NCI-H1417 treated with DMSO at 0.1 percent for 48 hours (cell line): ENCODE data around the gene XXYLT1.
"Not testable (repeated sequence)": the region's sequence is repeated elsewhere in the genome, so short reads cannot be mapped to it uniquely, and the experiment has no call there.

Experiments
- DNase-seq: peaks from one replicate; lab custom pipeline; 2025; lab: John Stamatoyannopoulos, UW

The XXYLT1 gene

GRCh38 chr3:195042743-195043606 lies 228.0 kb downstream of the XXYLT1 start:
- DNase-seq = no peak

- no peak for DNase-seq
These were observed 228.9 kb downstream of the XXYLT1 start for GRCh38 chr3:195041871-195042742.

- no peak for DNase-seq
These were observed 230.0 kb downstream of the XXYLT1 start for GRCh38 chr3:195040773-195041520.

GRCh38 chr3:195040094-195040493 lies 230.9 kb downstream of the XXYLT1 start:
- no peak for DNase-seq

- no peak for DNase-seq
These were observed 231.6 kb downstream of the XXYLT1 start for GRCh38 chr3:195039180-195039843.

GRCh38 chr3:195038161-195038560 lies 232.8 kb downstream of the XXYLT1 start:
- no peak for DNase-seq

GRCh38 chr3:195037586-195037985 lies 233.4 kb downstream of the XXYLT1 start:
- not testable (repeated sequence) for DNase-seq

- no peak for DNase-seq
These were observed 234.0 kb downstream of the XXYLT1 start for GRCh38 chr3:195036974-195037373.

GRCh38 chr3:195036574-195036973 lies 234.4 kb downstream of the XXYLT1 start:
- no peak for DNase-seq

- DNase-seq = no peak
These were observed 234.8 kb downstream of the XXYLT1 start for GRCh38 chr3:195036203-195036505.

GRCh38 chr3:195035345-195036202 lies 235.4 kb downstream of the XXYLT1 start:
- DNase-seq = no peak

- DNase-seq = no peak
These were observed 236.4 kb downstream of the XXYLT1 start for GRCh38 chr3:195034541-195034940.

- no peak for DNase-seq
These were observed 236.9 kb downstream of the XXYLT1 start for GRCh38 chr3:195034101-195034500.

GRCh38 chr3:195033531-195034091 lies 237.3 kb downstream of the XXYLT1 start:
- no peak for DNase-seq

GRCh38 chr3:195032955-195033354 lies 238.0 kb downstream of the XXYLT1 start:
- no peak for DNase-seq

GRCh38 chr3:195032106-195032759 lies 238.7 kb downstream of the XXYLT1 start:
- no peak for DNase-seq

- DNase-seq = no peak
These were observed 239.4 kb downstream of the XXYLT1 start for GRCh38 chr3:195031574-195032003.

GRCh38 chr3:195030791-195031321 lies 240.1 kb downstream of the XXYLT1 start:
- no peak for DNase-seq

- no peak for DNase-seq
These were observed 241.9 kb downstream of the XXYLT1 start for GRCh38 chr3:195028877-195029606.
